Stomach smooth muscle (tissue), 2 donors: ENCODE results near the gene GOLGA6B.
"Not testable (repeated sequence)": the region's sequence is repeated elsewhere in the genome, so short reads cannot be mapped to it uniquely, and the experiment has no call there.

Source experiments
- H3K27ac ChIP-seq: one replicate; pipeline ENCODE4 v1.7.0; 2013; ENCODE audit warnings: mild to moderate bottlenecking, low read length, inconsistent platforms
- H3K27me3 ChIP-seq, 2 donors: one replicate each; pipeline ENCODE4 v1.7.0; 2013; ENCODE audit warnings: low read length in 2 of 2; ENCODE audit not compliant: insufficient read depth in 2 of 2, control insufficient read depth in 1 of 2
- H3K36me3 ChIP-seq, 2 donors: one replicate each; pipeline ENCODE4 v1.7.0; 2013; ENCODE audit warnings: low read length in 2 of 2; ENCODE audit not compliant: control insufficient read depth in 2 of 2, insufficient read depth in 2 of 2
- H3K4me1 ChIP-seq: one replicate; pipeline ENCODE4 v1.7.0; 2013; ENCODE audit warnings: low read length; ENCODE audit not compliant: control insufficient read depth, insufficient read depth
- H3K4me3 ChIP-seq, 2 donors: one replicate each; pipeline ENCODE4 v1.7.0; 2013; ENCODE audit warnings: low read length in 2 of 2
- H3K9ac ChIP-seq, 2 donors: one replicate each; pipeline ENCODE4 v1.7.0; 2013; ENCODE audit warnings: low read length in 2 of 2, mild to moderate bottlenecking in 1 of 2
- H3K9me3 ChIP-seq, 2 donors: one replicate each; pipeline ENCODE4 v1.7.0; 2013; ENCODE audit warnings: low read length in 2 of 2; ENCODE audit not compliant: control insufficient read depth in 2 of 2
- donor health status: healthy.
- donor health status: Pancreatic carcinoma.

The GOLGA6B gene

GRCh38 chr15:72654397-72654796 lies at the start of gene GOLGA6B:
Gene GOLGA6B, plus strand, starts transcription at chr15:72654697. Its CDS starts 41 bp downstream, at chr15:72654738.
- H3K9ac ChIP-seq, H3K4me1 ChIP-seq, H3K4me3 ChIP-seq, H3K36me3 ChIP-seq, H3K27ac ChIP-seq, H3K27me3 ChIP-seq, H3K9me3 ChIP-seq: not testable (repeated sequence)

- H3K36me3 ChIP-seq: no peaks in the 10 kb centered on the region
- H3K27ac ChIP-seq: no peak overlapping the region
- no peaks in the 10 kb centered on the region for H3K9me3 ChIP-seq
- H3K27me3 ChIP-seq: no peaks in the 10 kb centered on the region
- no peaks in the 10 kb centered on the region for H3K4me1 ChIP-seq
- no peak overlapping the region for H3K4me3 ChIP-seq
- no peak overlapping the region for H3K9ac ChIP-seq
Observed at GRCh38 chr15:72604794-72605193, 49.7 kb upstream of the GOLGA6B start.

GRCh38 chr15:72608084-72608483 lies 46.4 kb upstream of the GOLGA6B start:
- H3K4me3 ChIP-seq, H3K9me3 ChIP-seq, H3K9ac ChIP-seq, H3K36me3 ChIP-seq, H3K4me1 ChIP-seq, H3K27ac ChIP-seq, H3K27me3 ChIP-seq: not testable (repeated sequence)

- no peaks in the 10 kb centered on the region for H3K9me3 ChIP-seq
- no peak overlapping the region for H3K4me3 ChIP-seq
- H3K27ac ChIP-seq: no peak overlapping the region
- no peaks in the 10 kb centered on the region for H3K4me1 ChIP-seq
- H3K27me3 ChIP-seq: no peaks in the 10 kb centered on the region
- no peaks in the 10 kb centered on the region for H3K36me3 ChIP-seq
- no peak overlapping the region for H3K9ac ChIP-seq
Observed at GRCh38 chr15:72609862-72610261, 44.6 kb upstream of the GOLGA6B start.

- not testable (repeated sequence) for H3K27me3 ChIP-seq, H3K9me3 ChIP-seq, H3K4me3 ChIP-seq, H3K27ac ChIP-seq, H3K9ac ChIP-seq, H3K4me1 ChIP-seq, H3K36me3 ChIP-seq
Observed at GRCh38 chr15:72612324-72612723, 42.2 kb upstream of the GOLGA6B start.

GRCh38 chr15:72614810-72615532 lies 39.5 kb upstream of the GOLGA6B start:
- H3K4me3 ChIP-seq: no peak overlapping the region
- H3K9me3 ChIP-seq: no peaks in the 10 kb centered on the region
- no peaks in the 10 kb centered on the region for H3K36me3 ChIP-seq
- no peak overlapping the region for H3K9ac ChIP-seq
- no peak overlapping the region for H3K27ac ChIP-seq
- no peaks in the 10 kb centered on the region for H3K27me3 ChIP-seq
- H3K4me1 ChIP-seq: no peaks in the 10 kb centered on the region

GRCh38 chr15:72615533-72616233 lies 38.8 kb upstream of the GOLGA6B start:
- not testable (repeated sequence) for H3K9me3 ChIP-seq, H3K9ac ChIP-seq, H3K4me1 ChIP-seq, H3K4me3 ChIP-seq, H3K27ac ChIP-seq, H3K36me3 ChIP-seq, H3K27me3 ChIP-seq

GRCh38 chr15:72616491-72617210 lies 37.8 kb upstream of the GOLGA6B start:
- Histone ChIP-seq H3K27ac (no peak overlapping the region), H3K36me3 (no peaks in the 10 kb centered on the region), H3K9me3 (no peaks in the 10 kb centered on the region), H3K9ac (no peak overlapping the region), H3K27me3 (no peaks in the 10 kb centered on the region), H3K4me3 (no peak overlapping the region), H3K4me1 (no peaks in the 10 kb centered on the region)

- not testable (repeated sequence) for H3K9me3 ChIP-seq, H3K27me3 ChIP-seq, H3K27ac ChIP-seq, H3K4me3 ChIP-seq, H3K9ac ChIP-seq, H3K4me1 ChIP-seq, H3K36me3 ChIP-seq
Observed at GRCh38 chr15:72623854-72624253, 30.6 kb upstream of the GOLGA6B start.

- H3K36me3 ChIP-seq, H3K27me3 ChIP-seq, H3K4me3 ChIP-seq, H3K9me3 ChIP-seq, H3K9ac ChIP-seq, H3K4me1 ChIP-seq, H3K27ac ChIP-seq: not testable (repeated sequence)
Observed at GRCh38 chr15:72626153-72626552, 28.3 kb upstream of the GOLGA6B start.
